Transverse colon (tissue), 4 donors: Measurements from ENCODE around the gene OR2H1. TPM values are rescaled to one million over a fixed set of nuclear protein-coding genes. Genes with fewer than 3 reads are reported as not detected.

Experiments
- DNase-seq: peaks from one replicate; pipeline ENCODE4 v3.0.0-alpha.2; 2019
- H3K27ac ChIP-seq, 4 donors: fragments of 200-600 bp; sonication (generic); 2 replicates each; pipeline ENCODE4 v1.5.1; 2016 to 2018; ENCODE audit warnings: inconsistent platforms in 4 of 4
- H3K27me3 ChIP-seq: fragments of 200-600 bp; sonication (generic); 2 replicates; pipeline ENCODE4 v1.5.1; 2017; ENCODE audit warnings: inconsistent platforms
- H3K36me3 ChIP-seq, 4 donors: fragments of 200-600 bp; sonication (generic); 2 replicates each; pipeline ENCODE4 v1.5.1; 2017 to 2019; ENCODE audit warnings: inconsistent platforms in 4 of 4
- H3K4me1 ChIP-seq, 4 donors: fragments of 200-600 bp; sonication (generic); 2 replicates each; pipeline ENCODE4 v1.5.1; 2017 to 2020; ENCODE audit warnings: inconsistent platforms in 4 of 4
- H3K4me3 ChIP-seq, 4 donors: fragments of 200-600 bp; sonication (generic); 1 replicate in 1 of 4; 2 replicates in 3 of 4; pipeline versions ENCODE4 v1.5.1 to v1.6.1; 2017 to 2019; ENCODE audit warnings: inconsistent platforms in 4 of 4
- H3K9me3 ChIP-seq, 2 donors: fragments of 200-600 bp; sonication (generic); 2 replicates each; pipeline ENCODE4 v1.5.1; 2017 to 2019; ENCODE audit warnings: inconsistent platforms in 2 of 2
- CTCF ChIP-seq, 5 experiments: fragments of 200-600 bp in 3 of 5; fragments of 450-650 bp in 2 of 5; sonication (generic) in 3 of 5; IDR thresholded peaks; 1 replicate in 2 of 5; 2 replicates in 3 of 5; pipeline ENCODE4 v1.5.1; 2016 to 2017; ENCODE audit warnings: antibody characterized with exemption in 5 of 5, inconsistent platforms in 3 of 5, mild to moderate bottlenecking in 2 of 5, moderate library complexity in 1 of 5
- EP300 ChIP-seq: sonication (generic); formaldehyde crosslinking; IDR thresholded peaks from one replicate; pipeline ENCODE4 v1.6.1; 2017; ENCODE audit warnings: antibody characterized with exemption, low read depth
- POLR2A ChIP-seq: fragments of 450-650 bp; IDR thresholded peaks from one replicate; pipeline ENCODE4 v1.6.1; 2016; ENCODE audit warnings: antibody characterized with exemption, mild to moderate bottlenecking, moderate library complexity
- POLR2AphosphoS5 ChIP-seq, 3 donors: sonication (generic); formaldehyde crosslinking; IDR thresholded peaks; one replicate each; pipeline ENCODE4 v1.6.1; 2016; ENCODE audit warnings: antibody characterized with exemption in 3 of 3
- WGBS, 2 donors: methylation state at CpG; one replicate each; pipeline ENCODE4 v1.1.5; 2018; ENCODE audit warnings: low coverage in 1 of 2; 5-methylcytosine and 5-hydroxymethylcytosine counted together
- in situ Hi-C, 4 donors: fragments of 200-750 bp; cut with MboI; loops; one replicate each; pipeline versions ENCODE4 v1.15.0 to v1.15.1; 2017; ENCODE audit warnings: low sequenced_read_pairs in 3 of 4, low pct_ligation_motif_present in 1 of 4, low pct_unique_long_range_greater_than_20kb in 1 of 4
- intact Hi-C: fragments of 100-400 bp; cut with DNase I; formaldehyde crosslinking; loops from one replicate; pipeline ENCODE4 v1.15.1; 2023; ENCODE audit warnings: low total_unique reads
- total RNA-seq, 4 donors: library from RNA; depleted of rRNA; stranded (reverse); fragments of >200 nt; gene quantifications; one replicate each; pipeline ENCODE4 v1.1.0, GENCODE V29; 2016

OR2H1 gene
- total RNA-seq, 4 donors from 2014 or later, result not detected

GRCh38 chr6:29507319-29507718 lies 50.4 kb downstream of the OR2H1 start:
- Histone ChIP-seq H3K36me3 (no peaks in the 10 kb centered on the region), H3K27ac (no peak overlapping the region), H3K9me3 (no peaks in the 10 kb centered on the region), H3K27me3 (no peaks in the 10 kb centered on the region), H3K4me1 (no peaks in the 10 kb centered on the region), H3K4me3 (no peak overlapping the region)
- in situ Hi-C loops, result no loop called here
- no peak for DNase-seq
- 85% methylated on average over 5 of the region's 5 CpGs; no CpG with 5 or more reads in 1 of the 2 donors for WGBS, 2 donors
- TF ChIP-seq CTCF (IDR thresholded peaks at IDR 0.05), result no peak
- no peak for TF ChIP-seq EP300
- TF ChIP-seq POLR2A, result no peak
- TF ChIP-seq POLR2AphosphoS5 (IDR thresholded peaks at IDR 0.05), result no peak
- intact Hi-C loops, result no loop called here

GRCh38 chr6:29509239-29509638 lies 52.3 kb downstream of the OR2H1 start:
- H3K4me1 ChIP-seq, result no peaks in the 10 kb centered on the region
- H3K4me3 ChIP-seq, result no peak overlapping the region
- TF ChIP-seq CTCF (IDR thresholded peaks at IDR 0.05), result no peak
- TF ChIP-seq POLR2A, result no peak
- TF ChIP-seq POLR2AphosphoS5 (IDR thresholded peaks at IDR 0.05), result no peak
- TF ChIP-seq EP300, result no peak
- in situ Hi-C loops (no loop called here), intact Hi-C loops (no loop called here)
- no peaks in the 10 kb centered on the region for H3K36me3 ChIP-seq
- no peaks in the 10 kb centered on the region for H3K27me3 ChIP-seq
- WGBS, 2 donors, result 71% methylated on average over 6 of the region's 6 CpGs; no CpG with 5 or more reads in 1 of the 2 donors
- H3K9me3 ChIP-seq, result no peaks in the 10 kb centered on the region
- DNase-seq, result no peak
- no peak overlapping the region for H3K27ac ChIP-seq

GRCh38 chr6:29509711-29510110 lies 52.8 kb downstream of the OR2H1 start:
- no peak for DNase-seq
- no peak for TF ChIP-seq EP300
- TF ChIP-seq POLR2AphosphoS5 (IDR thresholded peaks at IDR 0.05), result no peak
- TF ChIP-seq CTCF (IDR thresholded peaks at IDR 0.05), result no peak
- TF ChIP-seq POLR2A, result no peak
- in situ Hi-C loops, result no loop called here
- Histone ChIP-seq H3K4me1 (no peaks in the 10 kb centered on the region), H3K36me3 (no peaks in the 10 kb centered on the region), H3K9me3 (no peaks in the 10 kb centered on the region), H3K27ac (no peak overlapping the region), H3K4me3 (no peak overlapping the region), H3K27me3 (no peaks in the 10 kb centered on the region)
- intact Hi-C loops, result no loop called here
- 85% methylated on average over 9 of the region's 9 CpGs; no CpG with 5 or more reads in 1 of the 2 donors for WGBS, 2 donors

- DNase-seq, result no peak
- TF ChIP-seq EP300 (no peak), POLR2A (no peak), CTCF (IDR thresholded peaks at IDR 0.05) (no peak), POLR2AphosphoS5 (IDR thresholded peaks at IDR 0.05) (no peak)
- 48 to 54% methylated on average over 2 to 4 of the region's 4 CpGs for WGBS, 2 donors
- intact Hi-C loops (no loop called here), in situ Hi-C loops (no loop called here)
- no peak overlapping the region for H3K27ac ChIP-seq
- no peaks in the 10 kb centered on the region for H3K9me3 ChIP-seq
- H3K4me1 ChIP-seq, result no peaks in the 10 kb centered on the region
- no peaks in the 10 kb centered on the region for H3K27me3 ChIP-seq
- H3K36me3 ChIP-seq, result no peaks in the 10 kb centered on the region
- H3K4me3 ChIP-seq, result no peak overlapping the region
Observed at GRCh38 chr6:29510202-29510601, 53.2 kb downstream of the OR2H1 start.
